Effector memory CD8-positive, alpha-beta T cell (primary cell): ENCODE measurements around the gene ZDHHC4.

Experiments
- ATAC-seq: fragments of 150-1000 bp; cut with Tn5 transposase; replicated peaks from 2 replicates; pipeline ENCODE4 v1.10.0; 2021; ENCODE audit warnings: mild to moderate bottlenecking, moderate library complexity
- DNase-seq, 3 experiments: peaks; one replicate each; pipeline ENCODE4 v3.0.0; 2021
- H3K27ac Mint-ChIP-seq, 2 donors: one replicate each; pipeline ENCODE4 v1.8.0; 2022; ENCODE audit warnings: mild to moderate bottlenecking in 2 of 2, mixed read lengths in 2 of 2, moderate library complexity in 2 of 2
- H3K27me3 Mint-ChIP-seq, 2 donors: one replicate each; pipeline ENCODE4 v1.8.0; 2022; ENCODE audit warnings: mixed read lengths in 2 of 2
- H3K36me3 Mint-ChIP-seq: one replicate; pipeline ENCODE4 v1.8.0; 2022; ENCODE audit warnings: mild to moderate bottlenecking, moderate library complexity, mixed read lengths; ENCODE audit not compliant: insufficient read depth
- H3K4me1 Mint-ChIP-seq, 2 donors: one replicate each; pipeline ENCODE4 v1.8.0; 2022; ENCODE audit warnings: low read depth in 2 of 2, mixed read lengths in 2 of 2
- H3K4me3 Mint-ChIP-seq, 2 donors: one replicate each; pipeline ENCODE4 v1.8.0; 2022; ENCODE audit warnings: mild to moderate bottlenecking in 2 of 2, mixed read lengths in 2 of 2, moderate library complexity in 2 of 2
- H3K9me3 Mint-ChIP-seq, 2 donors: one replicate each; pipeline ENCODE4 v1.8.0; 2022; ENCODE audit warnings: mixed read lengths in 2 of 2
- total RNA-seq, 9 experiments: gene quantifications; one replicate each; lab custom pipeline; 2026; lab: John Stamatoyannopoulos, UW

ZDHHC4 gene
- total RNA-seq: 14.8 to 30.8 (median 19.1) reads per million in 9 experiments

GRCh38 chr7:6577369-6578113 is at the start of gene ZDHHC4:
Gene ZDHHC4, plus strand, starts transcription at chr7:6577454. Its CDS starts 3,108 bp downstream, at chr7:6580562.
- H3K27me3 Mint-ChIP-seq: peaks cover 4 to 5% of the 10 kb centered on the region in 2 donors
- no peaks in the 10 kb centered on the region for H3K9me3 Mint-ChIP-seq
- H3K4me3 Mint-ChIP-seq: peak within 1 kb of the TSS; percentile 86 to 87
- H3K27ac Mint-ChIP-seq: peak within 1 kb of the TSS; percentile 92 to 96
- peaks cover 5 to 13% of the 10 kb centered on the region in 2 donors for H3K4me1 Mint-ChIP-seq
- DNase-seq (peak; percentile 81 to 84 (median 83)), ATAC-seq (peak; percentile 97)
- peaks cover 22% of the 10 kb centered on the region for H3K36me3 Mint-ChIP-seq

GRCh38 chr7:6528401-6529130 is 48.7 kb upstream of the ZDHHC4 start:
- H3K4me3 Mint-ChIP-seq: no peak overlapping the region
- peaks cover 30 to 33% of the 10 kb centered on the region in 2 donors for H3K27me3 Mint-ChIP-seq
- H3K27ac Mint-ChIP-seq: no peak overlapping the region
- ATAC-seq (no peak), DNase-seq (no peak)
- no peaks in the 10 kb centered on the region for H3K9me3 Mint-ChIP-seq
- H3K4me1 Mint-ChIP-seq: peaks cover 14 to 19% of the 10 kb centered on the region in 2 donors
- no peaks in the 10 kb centered on the region for H3K36me3 Mint-ChIP-seq

- no peak for DNase-seq
- Mint-ChIP-seq H3K27me3 (peaks cover 23 to 24% of the 10 kb centered on the region in 2 donors), H3K9me3 (no peaks in the 10 kb centered on the region), H3K27ac (no peak overlapping the region), H3K4me3 (peak overlapping the region; percentile 79 to 85), H3K4me1 (peaks cover 18 to 25% of the 10 kb centered on the region in 2 donors), H3K36me3 (no peaks in the 10 kb centered on the region)
- no peak for ATAC-seq
Observed at GRCh38 chr7:6529643-6530042, 47.6 kb upstream of the ZDHHC4 start.

GRCh38 chr7:6530626-6531491 is 46.4 kb upstream of the ZDHHC4 start:
- Mint-ChIP-seq H3K27me3 (peaks cover 33% of the 10 kb centered on the region in 2 donors), H3K9me3 (no peaks in the 10 kb centered on the region), H3K4me3 (peak overlapping the region; percentile 79 to 85), H3K36me3 (no peaks in the 10 kb centered on the region), H3K27ac (no peak overlapping the region), H3K4me1 (peaks cover 18 to 28% of the 10 kb centered on the region in 2 donors)
- peak; percentile 34 to 64 (median 61) for DNase-seq
- ATAC-seq: peak; percentile 80

- Mint-ChIP-seq H3K27ac (no peak overlapping the region), H3K4me3 (peak overlapping the region; percentile 79 to 85), H3K36me3 (no peaks in the 10 kb centered on the region), H3K27me3 (peaks cover 34 to 37% of the 10 kb centered on the region in 2 donors), H3K9me3 (no peaks in the 10 kb centered on the region), H3K4me1 (peaks cover 18 to 29% of the 10 kb centered on the region in 2 donors)
- no peak for ATAC-seq
- DNase-seq: no peak
Observed at GRCh38 chr7:6531492-6532279, 45.6 kb upstream of the ZDHHC4 start.

GRCh38 chr7:6532516-6532915 is 44.7 kb upstream of the ZDHHC4 start:
- Mint-ChIP-seq H3K9me3 (no peaks in the 10 kb centered on the region), H3K27ac (no peak overlapping the region), H3K4me1 (peaks cover 10 to 22% of the 10 kb centered on the region in 2 donors), H3K4me3 (peak overlapping the region; percentile 54 to 63), H3K36me3 (no peaks in the 10 kb centered on the region), H3K27me3 (peaks cover 27 to 30% of the 10 kb centered on the region in 2 donors)
- ATAC-seq: no peak
- no peak for DNase-seq

GRCh38 chr7:6533893-6534495 is 43.3 kb upstream of the ZDHHC4 start:
- H3K4me3 Mint-ChIP-seq: peak overlapping the region in 1 of 2 donors; percentile 58

GRCh38 chr7:6536262-6537260 is 40.7 kb upstream of the ZDHHC4 start:
- H3K36me3 Mint-ChIP-seq: no peaks in the 10 kb centered on the region
- no peak for DNase-seq
- H3K27me3 Mint-ChIP-seq: peaks cover 22 to 29% of the 10 kb centered on the region in 2 donors
- peaks cover 4 to 13% of the 10 kb centered on the region in 2 donors for H3K4me1 Mint-ChIP-seq
- peak; percentile 49 for ATAC-seq
- H3K4me3 Mint-ChIP-seq: no peak overlapping the region
- no peaks in the 10 kb centered on the region for H3K9me3 Mint-ChIP-seq
- H3K27ac Mint-ChIP-seq: no peak overlapping the region

More at GRCh38 chr7:6533893-6534495, 43.3 kb upstream of the ZDHHC4 start:
- peaks cover 9 to 20% of the 10 kb centered on the region in 2 donors for H3K4me1 Mint-ChIP-seq
- no peaks in the 10 kb centered on the region for H3K36me3 Mint-ChIP-seq
- peaks cover 22 to 34% of the 10 kb centered on the region in 2 donors for H3K27me3 Mint-ChIP-seq
- DNase-seq (no peak), ATAC-seq (peak; percentile 39)
- peak overlapping the region in 1 of 2 donors; percentile 33 for H3K27ac Mint-ChIP-seq
- H3K9me3 Mint-ChIP-seq: no peaks in the 10 kb centered on the region

GRCh38 chr7:6542368-6542767 is 34.9 kb upstream of the ZDHHC4 start:
- H3K27me3 Mint-ChIP-seq: peaks cover 18 to 23% of the 10 kb centered on the region in 2 donors
- no peaks in the 10 kb centered on the region for H3K9me3 Mint-ChIP-seq
- no peaks in the 10 kb centered on the region for H3K4me1 Mint-ChIP-seq
- ATAC-seq (no peak), DNase-seq (no peak)
- no peak overlapping the region for H3K27ac Mint-ChIP-seq
- H3K36me3 Mint-ChIP-seq: no peaks in the 10 kb centered on the region
- no peak overlapping the region for H3K4me3 Mint-ChIP-seq

- Mint-ChIP-seq H3K4me1 (no peaks in the 10 kb centered on the region), H3K36me3 (no peaks in the 10 kb centered on the region), H3K4me3 (no peak overlapping the region), H3K9me3 (no peaks in the 10 kb centered on the region), H3K27ac (no peak overlapping the region), H3K27me3 (peaks cover 4 to 9% of the 10 kb centered on the region in 2 donors)
- ATAC-seq (no peak), DNase-seq (no peak)
Observed at GRCh38 chr7:6545398-6546126, 31.7 kb upstream of the ZDHHC4 start.
